ENCODE results near the gene PCBP3.
"Not testable (repeated sequence)": the region's sequence is repeated elsewhere in the genome, so short reads cannot be mapped to it uniquely, and the experiment has no call there.

The PCBP3 gene

GRCh38 chr21:45815781-45816180 is 172.3 kb downstream of the PCBP3 start:
- DNase-seq; in situ Hi-C loops (cut with MboI; ENCODE audit: low pct_unique_long_range_greater_than_20kb, low sequenced_read_pairs): not testable (repeated sequence)

GRCh38 chr21:45816794-45817193 is 173.3 kb downstream of the PCBP3 start:
- in situ Hi-C loops (cut with MboI; ENCODE audit: low pct_unique_long_range_greater_than_20kb, low sequenced_read_pairs): no loop called here
- DNase-seq: no peak

- DNase-seq: no peak
- in situ Hi-C loops (cut with MboI; ENCODE audit: low pct_unique_long_range_greater_than_20kb, low sequenced_read_pairs): no loop called here
These were observed 173.8 kb downstream of the PCBP3 start for GRCh38 chr21:45817345-45817744.

- no peak for DNase-seq
- in situ Hi-C loops (cut with MboI; ENCODE audit: low pct_unique_long_range_greater_than_20kb, low sequenced_read_pairs): no loop called here
These were observed 174.9 kb downstream of the PCBP3 start for GRCh38 chr21:45818276-45818903.

- in situ Hi-C loops (cut with MboI; ENCODE audit: low pct_unique_long_range_greater_than_20kb, low sequenced_read_pairs): no loop called here
- DNase-seq: no peak
These were observed 175.4 kb downstream of the PCBP3 start for GRCh38 chr21:45818904-45819285.

- in situ Hi-C loops (cut with MboI; ENCODE audit: low pct_unique_long_range_greater_than_20kb, low sequenced_read_pairs): no loop called here
- DNase-seq: no peak
These were observed 176.1 kb downstream of the PCBP3 start for GRCh38 chr21:45819478-45820170.

GRCh38 chr21:45820171-45821091 is 176.9 kb downstream of the PCBP3 start:
- DNase-seq: peak; percentile 75
- in situ Hi-C loops (cut with MboI; ENCODE audit: low pct_unique_long_range_greater_than_20kb, low sequenced_read_pairs): no loop called here

- in situ Hi-C loops (cut with MboI; ENCODE audit: low pct_unique_long_range_greater_than_20kb, low sequenced_read_pairs): no loop called here
- no peak for DNase-seq
These were observed 177.9 kb downstream of the PCBP3 start for GRCh38 chr21:45821315-45821962.

GRCh38 chr21:45821998-45822397 is 178.5 kb downstream of the PCBP3 start:
- no peak for DNase-seq
- in situ Hi-C loops (cut with MboI; ENCODE audit: low pct_unique_long_range_greater_than_20kb, low sequenced_read_pairs): no loop called here

GRCh38 chr21:45822429-45823099 is 179.0 kb downstream of the PCBP3 start:
- no peak for DNase-seq
- in situ Hi-C loops (cut with MboI; ENCODE audit: low pct_unique_long_range_greater_than_20kb, low sequenced_read_pairs): no loop called here

- in situ Hi-C loops (cut with MboI; ENCODE audit: low pct_unique_long_range_greater_than_20kb, low sequenced_read_pairs): no loop called here
These were observed 179.7 kb downstream of the PCBP3 start for GRCh38 chr21:45823100-45823681.

GRCh38 chr21:45824546-45825215 is 181.2 kb downstream of the PCBP3 start:
- no peak for DNase-seq
- in situ Hi-C loops (cut with MboI; ENCODE audit: low pct_unique_long_range_greater_than_20kb, low sequenced_read_pairs): no loop called here

More at GRCh38 chr21:45823100-45823681, 179.7 kb downstream of the PCBP3 start:
- DNase-seq: no peak

- in situ Hi-C loops (cut with MboI; ENCODE audit: low pct_unique_long_range_greater_than_20kb, low sequenced_read_pairs): no loop called here
These were observed 181.7 kb downstream of the PCBP3 start for GRCh38 chr21:45825219-45825618.

GRCh38 chr21:45826676-45827301 is 183.3 kb downstream of the PCBP3 start:
- in situ Hi-C loops (cut with MboI; ENCODE audit: low pct_unique_long_range_greater_than_20kb, low sequenced_read_pairs): no loop called here
- DNase-seq: no peak

More at GRCh38 chr21:45825219-45825618, 181.7 kb downstream of the PCBP3 start:
- DNase-seq: no peak

GRCh38 chr21:45827302-45827692 is 183.8 kb downstream of the PCBP3 start:
- in situ Hi-C loops (cut with MboI; ENCODE audit: low pct_unique_long_range_greater_than_20kb, low sequenced_read_pairs): no loop called here
- DNase-seq: no peak

- in situ Hi-C loops (cut with MboI; ENCODE audit: low pct_unique_long_range_greater_than_20kb, low sequenced_read_pairs): no loop called here
These were observed 184.5 kb downstream of the PCBP3 start for GRCh38 chr21:45827881-45828579.

More at GRCh38 chr21:45827881-45828579, 184.5 kb downstream of the PCBP3 start:
- DNase-seq: no peak

All from KBM-7 (cell line).